Adipose tissue (tissue), 3 donors: ENCODE measurements around the gene PIP4P1. TPM values are rescaled to one million over a fixed set of nuclear protein-coding genes. Genes with fewer than 3 reads are reported as not detected.
"Not testable (repeated sequence)": the region's sequence is repeated elsewhere in the genome, so short reads cannot be mapped to it uniquely, and the experiment has no call there.

ENCODE experiments used
- H3K27ac ChIP-seq: one replicate; pipeline ENCODE4 v1.5.1; 2013; ENCODE audit warnings: low read depth, low read length
- WGBS, 3 donors: extraction: QIAGEN DNeasy Blood & Tissue Kit; methylation state at CpG; one replicate each; pipeline ENCODE4 v1.1.7; 2013; 5-methylcytosine and 5-hydroxymethylcytosine counted together
- polyA plus RNA-seq, 3 donors: library from polyadenylated mRNA; stranded (reverse); fragments of 200-250 nt; gene quantifications; one replicate each; pipeline ENCODE4 v1.2.3, GENCODE V29; 2013
- donor health status: healthy with polysubstance abuse.
- donor health status: Bipolar disorder and iron deficiency.
- donor health status: healthy.

PIP4P1 gene
- polyA plus RNA-seq, 3 donors = 19.0 to 36.6 (median 24.6) TPM

GRCh38 chr14:20482382-20482781, 21.1 kb upstream of the PIP4P1 start:
- 84 to 91% (median 86%) methylated on average over 5 of the region's 5 CpGs for whole genome bisulfite sequencing, 3 donors
- H3K27ac ChIP-seq = no peak overlapping the region

GRCh38 chr14:20478894-20479293, 17.7 kb upstream of the PIP4P1 start:
- H3K27ac ChIP-seq = no peak overlapping the region
- WGBS, 3 donors = 88 to 93% (median 93%) methylated on average over 2 of the region's 2 CpGs

GRCh38 chr14:20477211-20477876, 16.1 kb upstream of the PIP4P1 start:
- WGBS, 3 donors = 12 to 38% (median 15%) methylated on average over 1 of the region's 1 CpG
- H3K27ac ChIP-seq = no peak overlapping the region

GRCh38 chr14:20476776-20477175, 15.5 kb upstream of the PIP4P1 start:
- no peak overlapping the region for H3K27ac ChIP-seq
- WGBS, 3 donors = 72 to 84% (median 73%) methylated on average over 5 of the region's 5 CpGs

DNA sequence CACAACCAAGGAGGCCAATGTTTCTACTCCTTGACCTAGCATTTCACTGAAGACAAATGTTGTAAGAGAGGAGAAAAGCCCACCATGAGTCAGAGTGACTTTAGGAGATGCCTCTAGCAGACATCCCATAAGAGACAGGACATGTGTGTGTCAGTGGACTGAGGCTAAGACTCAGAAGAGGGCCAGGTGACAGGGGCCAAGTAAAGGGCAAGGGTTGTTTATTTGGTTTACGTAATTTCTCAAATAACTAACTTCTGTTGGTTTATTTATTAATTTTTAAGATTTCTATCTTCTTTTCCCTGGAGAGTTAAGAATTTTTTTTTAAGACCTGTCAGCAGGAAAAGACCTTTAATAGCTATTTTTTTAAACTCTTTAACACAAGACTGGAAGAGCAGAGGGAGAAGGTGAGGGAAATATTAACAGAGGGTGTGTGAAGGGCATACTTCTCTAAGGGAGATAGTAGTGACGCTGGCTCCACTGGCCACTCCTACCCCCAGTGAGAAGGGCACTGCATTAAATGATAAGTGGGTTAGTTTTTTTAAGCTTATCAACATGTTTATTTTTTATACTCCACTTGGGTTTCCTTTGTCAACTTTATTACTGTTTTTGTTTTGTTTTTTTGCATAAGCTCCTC, 11.4 kb upstream of the PIP4P1 start:
- 52 to 91% (median 81%) methylated on average over 2 of the region's 2 CpGs for WGBS, 3 donors
- no peak overlapping the region for H3K27ac ChIP-seq

DNA sequence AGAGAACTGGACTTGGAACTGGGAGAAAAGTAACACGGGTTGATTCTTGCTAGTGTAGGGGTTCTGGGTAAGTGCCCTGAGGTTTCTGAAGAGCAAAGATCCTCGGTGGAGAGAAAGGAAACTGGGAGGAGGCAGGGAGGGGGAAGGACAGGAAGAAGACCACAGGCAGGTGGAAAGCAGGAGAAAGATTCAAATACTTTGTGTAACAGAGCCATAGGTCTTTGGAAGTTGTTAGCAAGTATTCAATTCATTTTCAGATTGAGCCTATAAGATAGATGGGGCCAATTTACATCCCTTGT, 9.3 kb upstream of the PIP4P1 start:
- no peak overlapping the region for H3K27ac ChIP-seq
- 0 to 2% (median 0%) methylated on average over 2 of the region's 2 CpGs for WGBS, 3 donors

- 1 to 3% (median 1%) methylated on average over 12 of the region's 12 CpGs for WGBS, 3 donors
- peak overlapping the region; percentile 29 for H3K27ac ChIP-seq
Observed at GRCh38 chr14:20469890-20470602, 8.8 kb upstream of the PIP4P1 start.

DNA sequence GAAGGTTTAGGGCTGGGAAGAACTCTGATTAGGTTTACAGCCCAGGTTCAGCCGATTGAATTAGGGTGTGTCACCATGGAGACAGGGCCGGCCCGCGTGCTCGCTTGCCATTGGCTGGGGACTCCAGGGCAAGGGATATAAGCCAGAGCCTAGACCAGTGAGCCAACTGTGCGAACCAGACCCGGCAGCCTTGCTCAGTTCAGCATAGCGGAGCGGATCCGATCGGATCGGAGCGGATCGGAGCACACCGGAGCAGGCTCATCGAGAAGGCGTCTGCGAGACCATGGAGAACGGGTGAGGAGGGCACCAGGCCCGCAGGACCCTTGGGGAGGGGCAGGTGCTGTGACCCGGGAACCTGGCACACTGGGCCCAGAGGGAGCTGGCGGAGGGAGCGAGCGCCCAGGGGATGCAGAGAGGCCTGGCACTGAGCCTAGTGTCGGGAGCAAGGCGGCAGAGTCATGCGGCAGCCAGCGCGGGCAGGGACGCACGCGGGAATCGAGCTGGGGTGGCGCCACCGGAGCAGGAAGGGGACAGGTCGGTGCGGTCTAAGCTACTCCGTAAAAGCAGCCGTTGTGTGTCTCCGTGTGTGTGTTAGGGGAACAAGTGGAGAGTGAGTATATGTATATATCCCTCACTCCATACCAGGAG, 8.1 kb upstream of the PIP4P1 start, which contains the start of gene PNP:
TSS of gene PNP (plus strand) at position 165 of the 648 bp plus-strand sequence. CDS start at position 284, 119 bp downstream.
- H3K27ac ChIP-seq = peak within 1 kb of the TSS; percentile 29
- 0% methylated on average over 40 of the region's 40 CpGs for WGBS, 3 donors

GRCh38 chr14:20468764-20469241, 7.6 kb upstream of the PIP4P1 start:
- WGBS, 3 donors = 27 to 33% (median 28%) methylated on average over 16 of the region's 16 CpGs
- no peak overlapping the region for H3K27ac ChIP-seq

- peak overlapping the region; percentile 62 for H3K27ac ChIP-seq
- WGBS, 3 donors = 5 to 6% (median 5%) methylated on average over 24 to 32 of the region's 32 CpGs
Observed at GRCh38 chr14:20460458-20461224, 593 bp downstream of the PIP4P1 start.

GRCh38 chr14:20458031-20458789, 3.0 kb downstream of the PIP4P1 start:
- 49 to 58% (median 56%) methylated on average over 8 of the region's 8 CpGs for WGBS, 3 donors
- no peak overlapping the region for H3K27ac ChIP-seq

DNA sequence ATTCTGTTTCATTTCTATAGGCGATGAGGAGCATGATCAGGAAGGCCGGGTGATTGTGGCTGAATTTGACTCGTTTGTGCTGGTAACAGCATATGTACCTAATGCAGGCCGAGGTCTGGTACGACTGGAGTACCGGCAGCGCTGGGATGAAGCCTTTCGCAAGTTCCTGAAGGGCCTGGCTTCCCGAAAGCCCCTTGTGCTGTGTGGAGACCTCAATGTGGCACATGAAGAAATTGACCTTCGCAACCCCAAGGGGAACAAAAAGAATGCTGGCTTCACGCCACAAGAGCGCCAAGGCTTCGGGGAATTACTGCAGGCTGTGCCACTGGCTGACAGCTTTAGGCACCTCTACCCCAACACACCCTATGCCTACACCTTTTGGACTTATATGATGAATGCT, 4.3 kb downstream of the PIP4P1 start:
- WGBS, 3 donors = 49 to 81% (median 49%) methylated on average over 13 of the region's 13 CpGs

GRCh38 chr14:20455355-20456300, 5.6 kb downstream of the PIP4P1 start:
- peak overlapping the region; percentile 87 for H3K27ac ChIP-seq
- 1% methylated on average over 39 of the region's 39 CpGs for WGBS, 3 donors

More for the DNA sequence above, 4.3 kb downstream of the PIP4P1 start:
- H3K27ac ChIP-seq = no peak overlapping the region

- WGBS, 3 donors = 0% methylated on average over 56 of the region's 56 CpGs
- H3K27ac ChIP-seq = peak within 1 kb of the TSS; percentile 87
Observed at GRCh38 chr14:20454516-20455354, 6.5 kb downstream of the PIP4P1 start, which contains the start of the genes APEX1 and OSGEP. TSS of gene APEX1 (plus strand) at chr14:20455226. CDS start at chr14:20455646, 420 bp downstream. TSS of gene OSGEP (minus strand) at chr14:20454812. CDS start at chr14:20454683, 129 bp downstream.

DNA sequence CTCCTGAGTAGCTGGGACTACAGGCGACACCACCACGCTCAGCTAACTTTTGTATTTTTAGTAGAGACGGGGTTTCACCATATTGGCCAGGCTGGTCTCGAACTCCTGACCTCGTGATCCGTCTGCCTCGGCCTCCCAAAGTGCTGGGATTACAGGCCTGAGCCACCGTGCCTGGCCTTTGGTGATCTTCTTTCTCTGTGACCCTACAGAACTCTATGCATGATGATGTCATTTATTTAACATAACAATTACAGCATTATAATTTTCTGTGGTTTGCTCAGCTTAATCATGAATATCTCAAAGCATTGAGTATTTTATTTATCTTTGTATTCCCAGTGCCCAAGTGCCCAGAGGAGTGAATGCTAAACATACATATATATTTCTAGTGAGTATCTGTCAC, 8.4 kb downstream of the PIP4P1 start:
- H3K27ac ChIP-seq = not testable (repeated sequence)
- 91 to 93% (median 93%) methylated on average over 8 of the region's 8 CpGs for WGBS, 3 donors

GRCh38 chr14:20446889-20447288, 14.3 kb downstream of the PIP4P1 start:
- no peak overlapping the region for H3K27ac ChIP-seq
- 96 to 98% (median 98%) methylated on average over 5 of the region's 5 CpGs for WGBS, 3 donors
